ENCODE measurements around the gene HFE.
"Not testable (repeated sequence)": the region's sequence is repeated elsewhere in the genome, so short reads cannot be mapped to it uniquely, and the experiment has no call there.

DNA sequence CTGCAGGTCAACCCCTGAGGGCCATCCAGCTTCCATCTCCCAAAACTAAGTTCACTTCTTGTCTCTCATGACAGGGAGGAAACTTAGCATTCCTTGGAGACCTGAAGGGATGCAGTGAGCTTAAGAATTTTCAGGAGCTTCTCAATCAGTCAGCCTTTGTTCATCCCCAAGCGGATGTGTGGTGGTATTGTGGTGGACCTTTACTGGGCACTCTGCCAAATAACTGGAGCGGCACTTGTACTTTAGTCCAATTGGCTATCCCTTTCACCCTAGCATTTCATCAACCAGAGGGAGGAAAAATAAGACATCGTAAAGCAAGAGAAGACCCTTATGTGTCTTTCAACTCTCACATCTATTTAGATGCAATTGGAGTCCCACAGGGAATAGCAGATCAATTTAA is 9.2 kb upstream of the HFE start:
- TF ChIP-seq, protein P1, sequence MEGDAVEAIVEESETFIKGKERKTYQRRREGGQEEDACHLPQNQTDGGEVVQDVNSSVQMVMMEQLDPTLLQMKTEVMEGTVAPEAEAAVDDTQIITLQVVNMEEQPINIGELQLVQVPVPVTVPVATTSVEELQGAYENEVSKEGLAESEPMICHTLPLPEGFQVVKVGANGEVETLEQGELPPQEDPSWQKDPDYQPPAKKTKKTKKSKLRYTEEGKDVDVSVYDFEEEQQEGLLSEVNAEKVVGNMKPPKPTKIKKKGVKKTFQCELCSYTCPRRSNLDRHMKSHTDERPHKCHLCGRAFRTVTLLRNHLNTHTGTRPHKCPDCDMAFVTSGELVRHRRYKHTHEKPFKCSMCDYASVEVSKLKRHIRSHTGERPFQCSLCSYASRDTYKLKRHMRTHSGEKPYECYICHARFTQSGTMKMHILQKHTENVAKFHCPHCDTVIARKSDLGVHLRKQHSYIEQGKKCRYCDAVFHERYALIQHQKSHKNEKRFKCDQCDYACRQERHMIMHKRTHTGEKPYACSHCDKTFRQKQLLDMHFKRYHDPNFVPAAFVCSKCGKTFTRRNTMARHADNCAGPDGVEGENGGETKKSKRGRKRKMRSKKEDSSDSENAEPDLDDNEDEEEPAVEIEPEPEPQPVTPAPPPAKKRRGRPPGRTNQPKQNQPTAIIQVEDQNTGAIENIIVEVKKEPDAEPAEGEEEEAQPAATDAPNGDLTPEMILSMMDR (IDR thresholded peaks at IDR 0.05), result not testable (repeated sequence)
- not testable (repeated sequence) for TF ChIP-seq POLR2A (IDR thresholded peaks at IDR 0.05)
